SKM-1 treated with dmso at 0.1 percent for 144 hours (cell line): ENCODE results near the gene RIPK1.

Experiments
- DNase-seq: peaks from one replicate; lab custom pipeline; 2025; ENCODE audit not compliant: unreplicated experiment; lab: John Stamatoyannopoulos, UW

RIPK1 gene

GRCh38 chr6:3159805-3160781 is 91.8 kb downstream of the RIPK1 start:
- no peak for DNase-seq

DNA sequence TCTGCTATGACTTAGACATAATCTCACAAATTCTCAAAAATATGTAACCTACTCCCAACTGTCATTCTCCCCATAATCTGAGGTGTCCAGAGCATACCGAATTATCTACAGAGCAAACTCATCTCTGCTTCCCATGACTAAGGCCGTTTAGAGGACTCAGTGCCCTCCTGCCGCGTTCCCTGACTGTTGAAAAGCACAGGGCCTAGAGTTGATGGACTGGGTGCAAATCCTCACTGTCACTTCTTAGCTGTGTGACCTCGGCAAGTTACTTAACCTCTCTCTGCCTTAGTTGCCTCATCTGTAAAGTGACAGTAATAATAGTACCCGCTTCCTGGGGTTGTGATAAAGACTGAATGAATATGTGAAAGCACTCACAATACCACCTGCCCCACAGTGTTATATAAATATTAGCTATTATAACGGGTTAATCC is 93.8 kb downstream of the RIPK1 start:
- DNase-seq, result no peak

DNA sequence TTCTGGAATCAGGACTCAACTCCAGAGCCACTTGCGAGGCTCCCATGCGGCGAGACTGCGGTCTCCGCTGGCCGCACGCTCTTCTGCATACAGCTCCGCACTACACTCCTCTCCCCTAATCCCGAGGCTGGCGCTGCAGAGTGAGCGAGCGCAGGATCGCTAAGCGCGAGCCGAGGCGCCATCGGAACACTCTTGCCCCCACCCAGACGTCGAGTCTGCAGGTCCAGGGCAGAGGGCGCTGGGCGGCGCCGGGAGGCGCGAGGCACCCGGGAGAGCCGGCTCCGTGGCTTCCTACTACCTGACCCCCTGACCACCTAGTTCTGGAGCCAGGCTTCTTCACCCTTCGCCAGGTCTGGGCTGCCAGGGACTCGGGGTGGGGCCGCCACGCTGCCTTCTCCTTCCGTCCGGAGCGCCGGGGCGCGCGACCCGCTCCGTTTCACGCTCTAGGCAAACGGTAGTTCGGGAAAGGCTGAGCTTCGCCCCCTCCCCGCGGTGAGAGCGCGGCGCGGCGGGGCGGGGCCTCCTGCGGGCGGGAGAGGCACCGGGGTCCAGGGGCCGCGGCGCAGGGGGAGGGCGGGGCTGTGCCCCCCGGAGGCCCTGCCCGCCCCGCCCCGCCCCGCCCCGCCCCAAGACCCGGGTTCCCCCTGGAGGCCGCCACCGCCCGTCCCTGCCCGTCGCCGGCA is 94.4 kb downstream of the RIPK1 start:
- peak; percentile 76 for DNase-seq

DNA sequence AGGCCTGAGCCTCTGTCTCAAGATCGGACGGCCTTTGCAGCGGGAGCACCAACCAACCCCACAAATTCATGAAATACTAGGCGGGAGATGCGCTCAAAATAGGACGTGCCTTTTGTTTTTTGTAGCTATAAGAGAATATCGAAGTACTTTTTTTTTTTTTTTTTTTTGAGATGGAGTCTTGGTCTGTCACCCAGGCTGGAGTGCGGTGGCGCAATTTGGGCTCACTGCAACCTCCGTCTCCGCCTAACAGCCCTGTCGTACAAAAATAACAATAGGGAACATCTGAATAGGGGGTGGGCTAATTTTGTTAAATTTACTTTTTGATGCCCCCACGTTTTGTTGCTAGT is 94.9 kb downstream of the RIPK1 start:
- DNase-seq, result peak; percentile 72

- DNase-seq, result no peak
Measured at GRCh38 chr6:3164388-3164787, 96.1 kb downstream of the RIPK1 start.
